ENCODE results near the gene OR51A4.
A peak's percentile ranks its signal among the peaks of the same experiment; 100 is the strongest.
"Not testable (repeated sequence)": the region's sequence is repeated elsewhere in the genome, so short reads cannot be mapped to it uniquely, and the experiment has no call there.

OR51A4 gene, protein sequence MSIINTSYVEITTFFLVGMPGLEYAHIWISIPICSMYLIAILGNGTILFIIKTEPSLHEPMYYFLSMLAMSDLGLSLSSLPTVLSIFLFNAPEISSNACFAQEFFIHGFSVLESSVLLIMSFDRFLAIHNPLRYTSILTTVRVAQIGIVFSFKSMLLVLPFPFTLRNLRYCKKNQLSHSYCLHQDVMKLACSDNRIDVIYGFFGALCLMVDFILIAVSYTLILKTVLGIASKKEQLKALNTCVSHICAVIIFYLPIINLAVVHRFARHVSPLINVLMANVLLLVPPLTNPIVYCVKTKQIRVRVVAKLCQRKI

DNA sequence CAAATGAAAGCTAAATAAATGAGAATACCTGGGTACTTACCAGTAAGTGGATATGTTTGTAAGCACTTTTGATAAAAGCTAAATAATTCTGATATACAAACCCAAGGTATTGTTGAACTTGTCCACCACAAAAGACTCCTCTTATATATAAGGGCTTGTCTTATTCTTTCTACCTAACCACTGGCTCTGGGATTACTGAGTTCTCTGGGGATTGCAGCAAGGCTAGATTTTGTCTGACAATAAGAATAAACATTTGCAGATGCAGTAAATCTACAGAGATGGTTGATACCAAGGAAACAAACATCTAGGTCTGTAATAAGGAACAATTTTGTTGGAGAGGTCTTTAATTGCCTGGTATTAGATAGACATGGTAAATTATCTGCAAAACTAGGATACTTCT, at the start of gene OR51A4:
Gene OR51A4 (minus strand): TSS at position 101 of the 400 bp plus-strand sequence. CDS start 505 bp downstream, outside the sequence.
- no peak for DNase-seq (ENCODE audit: low read depth)

DNA sequence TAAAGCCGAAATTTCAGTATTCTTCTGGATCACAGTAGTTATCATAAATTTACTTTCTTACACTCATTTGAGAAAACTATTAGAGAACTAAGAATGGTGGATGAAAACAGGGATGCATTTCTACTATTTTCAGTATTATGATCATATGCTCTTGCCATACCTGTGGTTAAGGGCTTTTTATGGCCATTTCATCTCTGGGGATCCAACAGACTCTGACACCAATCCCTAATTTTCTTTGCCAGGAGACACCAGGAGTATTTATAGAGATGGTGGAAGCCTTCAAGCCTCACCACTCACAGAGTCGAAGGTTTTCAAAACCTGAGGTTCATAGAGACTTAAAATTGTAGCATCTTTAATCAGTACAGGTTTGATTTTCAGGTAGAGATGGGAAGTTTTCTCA, 47.1 kb upstream of the OR51A4 start, which contains the start of gene OR51L1:
Gene OR51L1 (plus strand): TSS at position 301 of the 400 bp plus-strand sequence. CDS start 4,132 bp downstream, outside the sequence.
- DNase-seq (ENCODE audit: low read depth): no peak

DNA sequence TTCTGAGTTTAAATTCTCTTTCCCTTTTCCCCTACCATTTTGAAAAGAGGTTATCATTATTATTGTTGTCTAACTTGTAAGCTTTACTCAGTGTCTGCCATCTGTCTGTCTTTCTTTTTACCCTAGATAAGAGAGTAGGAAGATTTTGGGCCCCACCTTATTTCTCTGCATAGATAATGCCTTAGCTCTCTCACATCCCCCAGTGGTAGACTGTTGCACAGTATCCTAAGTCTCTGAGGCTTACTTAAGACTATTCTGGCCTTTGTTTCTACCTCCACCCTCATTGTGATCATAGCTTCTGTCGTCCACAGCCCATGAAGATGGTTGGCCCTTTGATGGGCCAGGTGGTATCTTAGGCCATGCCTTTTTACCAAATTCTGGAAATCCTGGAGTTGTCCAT, 43.7 kb upstream of the OR51A4 start:
- no peak for DNase-seq (ENCODE audit: low read depth)

DNA sequence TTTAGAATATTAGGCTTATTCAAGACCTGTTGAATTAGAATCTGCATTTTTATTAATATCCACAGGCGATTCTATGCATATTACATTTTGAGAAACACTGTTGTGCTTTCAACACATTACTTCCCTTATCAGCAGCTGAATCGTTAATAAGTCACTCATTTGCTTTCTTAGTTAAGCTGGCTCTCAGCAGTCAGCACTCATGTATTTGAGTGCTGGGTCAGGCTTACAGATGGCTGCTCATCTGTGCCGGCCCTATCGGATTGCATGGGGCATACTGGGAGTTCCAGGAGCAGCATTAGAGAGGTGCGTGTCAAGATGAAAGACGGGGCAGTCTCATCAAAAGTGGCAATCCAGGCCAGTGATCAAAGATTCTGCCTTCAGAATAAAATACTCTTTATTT, 36.4 kb upstream of the OR51A4 start:
- no peak for DNase-seq (ENCODE audit: low read depth)

DNA sequence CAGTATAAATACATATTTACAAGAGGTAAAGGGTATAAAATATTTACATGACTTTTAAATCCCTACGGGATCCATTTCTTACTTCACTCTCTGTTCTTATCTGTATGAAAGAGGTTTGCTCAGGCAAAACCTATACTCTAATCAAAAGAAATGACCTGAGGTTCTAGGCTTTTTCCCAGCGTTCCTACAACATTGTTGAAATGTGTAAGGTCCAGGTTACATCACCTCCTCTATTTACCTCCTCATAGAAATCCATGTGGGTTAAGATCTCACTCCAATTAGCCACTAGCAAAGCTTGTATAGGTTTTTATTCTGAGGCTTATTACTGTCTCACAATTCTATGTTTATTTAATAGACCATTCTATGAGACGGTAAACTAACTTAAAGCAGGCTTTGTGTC, 35.3 kb upstream of the OR51A4 start:
- no peak for DNase-seq (ENCODE audit: low read depth)

DNA sequence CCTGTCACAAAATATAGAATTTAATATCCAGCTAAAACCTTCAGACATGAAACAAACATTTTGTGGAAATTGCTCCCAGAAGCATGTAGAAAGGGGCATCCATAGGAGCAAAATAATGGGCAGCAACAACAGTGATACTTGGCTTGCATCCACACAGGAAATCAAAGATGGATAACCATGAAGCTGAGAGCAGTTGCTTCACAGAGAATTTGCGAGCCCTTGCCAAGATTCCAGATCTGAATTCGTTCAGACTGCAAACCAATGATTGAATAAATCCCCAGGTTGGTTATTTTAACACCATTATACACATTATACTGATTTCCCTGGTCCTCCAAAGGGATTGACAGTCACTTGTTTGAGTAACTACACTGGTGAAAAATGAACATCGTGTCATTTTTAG, 31.6 kb upstream of the OR51A4 start:
- no peak for DNase-seq (ENCODE audit: low read depth)

DNA sequence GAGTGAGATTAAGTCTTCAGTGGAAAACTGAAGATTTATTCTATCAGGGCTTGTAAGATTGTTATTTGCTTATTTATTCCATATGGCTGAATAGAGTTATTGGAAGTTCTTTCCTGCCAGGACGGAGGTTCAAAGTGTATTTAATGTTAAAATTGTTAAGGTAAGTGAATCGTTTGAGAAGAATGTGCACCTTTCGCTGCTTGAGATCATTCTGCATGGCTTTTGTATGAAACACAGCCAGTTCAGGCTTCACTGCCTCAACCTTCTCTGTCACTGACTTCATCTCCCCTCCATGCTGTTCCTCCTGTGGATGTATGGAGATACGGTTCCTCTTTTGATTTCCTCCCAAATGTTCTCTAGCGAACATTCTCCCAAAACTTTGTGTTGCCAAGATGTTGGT, 28.0 kb upstream of the OR51A4 start:
- no peak for DNase-seq (ENCODE audit: low read depth)

DNA sequence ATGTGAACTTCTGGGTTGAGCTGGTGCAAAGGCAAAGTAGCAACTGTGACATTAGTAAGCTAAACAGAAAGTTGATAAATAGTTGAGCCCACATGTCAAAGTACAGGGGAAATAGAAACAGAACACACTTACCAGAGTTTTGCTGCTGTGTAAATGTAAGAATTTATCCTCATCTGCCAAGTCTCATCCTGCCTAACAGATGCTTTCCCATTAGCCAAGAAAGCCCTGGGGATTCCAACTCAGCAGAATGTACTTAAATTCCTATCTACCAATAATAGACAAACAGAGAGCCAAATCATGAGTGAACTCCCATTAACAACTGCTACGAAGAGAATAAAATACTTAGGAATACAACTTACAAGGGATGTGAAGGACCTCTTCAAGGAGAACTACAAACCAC, 15.4 kb upstream of the OR51A4 start:
- DNase-seq (ENCODE audit: low read depth): no peak

DNA sequence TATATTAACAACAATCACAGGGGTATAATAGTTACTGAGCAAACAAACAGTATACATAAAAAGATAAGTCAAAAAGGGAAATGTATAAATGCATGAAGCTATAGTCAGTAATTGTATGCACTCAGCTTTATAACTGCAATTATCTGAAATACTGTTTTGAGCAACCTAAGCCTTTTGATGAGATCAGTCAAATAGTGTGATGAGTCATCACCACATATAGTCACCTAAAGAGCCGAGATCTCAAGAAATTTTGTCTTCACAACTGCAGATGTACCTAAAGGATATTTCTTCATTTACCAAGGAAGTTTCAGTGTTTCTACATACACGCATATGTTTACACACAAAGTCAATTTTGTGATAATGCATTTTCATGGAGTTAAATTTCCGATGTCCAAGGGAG, 13.5 kb upstream of the OR51A4 start:
- DNase-seq (ENCODE audit: low read depth): peak; percentile 4

DNA sequence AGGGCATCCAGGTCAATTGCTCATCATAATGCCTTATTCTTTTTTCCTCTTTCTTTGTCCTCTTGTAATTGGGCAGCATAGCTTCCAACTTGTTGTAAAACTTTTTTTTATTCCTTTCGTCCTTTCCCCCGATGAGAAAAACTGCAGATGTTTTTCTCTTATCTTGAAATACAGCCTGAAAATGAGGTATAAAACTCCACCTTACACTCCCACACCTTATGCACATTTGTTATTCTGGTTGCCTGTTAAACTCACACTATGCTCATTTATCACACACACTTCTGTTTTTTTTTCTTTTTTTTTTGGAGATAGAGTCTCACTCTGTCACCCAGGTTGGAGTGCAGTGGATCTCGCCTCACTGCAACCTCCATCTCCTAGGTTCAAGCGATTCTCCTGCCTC, 10.0 kb upstream of the OR51A4 start:
- DNase-seq (ENCODE audit: low read depth): no peak

DNA sequence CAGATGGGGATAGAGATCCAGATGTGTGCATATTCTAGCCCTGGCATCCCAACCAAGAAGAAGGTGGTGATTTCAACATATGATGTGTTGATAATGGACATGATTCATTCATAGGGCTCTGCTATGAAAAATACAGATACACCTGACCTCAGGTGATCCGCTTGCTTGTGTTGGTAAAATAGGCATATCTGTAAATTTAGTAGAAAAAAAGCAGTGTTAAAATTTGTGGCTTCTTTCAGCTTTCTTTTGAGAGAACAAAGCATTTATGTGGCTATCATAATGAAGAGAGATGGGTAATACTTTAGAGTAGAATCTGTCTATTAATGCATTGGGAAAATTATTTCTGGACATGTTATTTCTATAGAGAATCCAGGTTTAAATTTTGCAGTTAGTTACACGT, 8.2 kb upstream of the OR51A4 start, which contains the start of gene OR51A2:
Gene OR51A2 (minus strand): TSS at position 101 of the 400 bp plus-strand sequence. CDS start 0 bp downstream, at position 101.
- DNase-seq (ENCODE audit: low read depth): not testable (repeated sequence)

DNA sequence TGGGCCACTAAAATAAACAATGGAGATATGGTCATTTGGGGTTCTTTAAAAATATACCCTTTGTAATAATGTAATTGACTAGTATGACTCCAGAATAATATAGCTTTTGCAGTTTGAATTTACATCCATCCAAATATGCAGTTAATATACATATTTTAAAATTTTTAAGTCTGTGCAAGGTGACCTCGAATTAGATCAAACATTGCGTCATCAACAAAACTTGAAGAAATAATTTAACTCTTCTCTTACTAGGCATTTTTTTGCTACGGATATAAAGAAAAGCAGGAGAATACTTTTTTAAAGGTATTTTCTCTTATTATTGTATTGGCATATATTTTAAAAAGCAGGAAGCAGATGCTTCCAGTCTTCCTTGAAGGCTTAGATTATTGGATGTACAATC, 10.7 kb downstream of the OR51A4 start:
- DNase-seq (ENCODE audit: low read depth): no peak

DNA sequence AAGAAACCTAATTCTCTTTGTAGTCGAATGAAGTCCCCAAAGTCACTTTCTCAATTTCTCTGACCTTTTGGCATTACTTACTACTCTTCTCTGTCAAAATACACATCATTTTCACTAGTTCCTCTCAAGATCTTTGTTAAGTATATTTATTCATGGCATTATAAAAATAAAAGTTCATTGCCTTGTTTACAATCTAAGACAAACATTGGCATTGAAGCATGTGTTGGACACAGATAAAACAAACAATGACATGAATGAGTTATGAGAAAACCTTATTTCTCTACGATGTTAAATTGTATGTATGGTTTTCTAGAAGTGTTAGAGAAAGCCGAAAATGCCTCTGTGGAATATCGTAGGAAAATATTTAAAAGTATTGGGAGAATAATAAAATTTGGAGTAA, 14.7 kb downstream of the OR51A4 start:
- DNase-seq (ENCODE audit: low read depth): no peak

DNA sequence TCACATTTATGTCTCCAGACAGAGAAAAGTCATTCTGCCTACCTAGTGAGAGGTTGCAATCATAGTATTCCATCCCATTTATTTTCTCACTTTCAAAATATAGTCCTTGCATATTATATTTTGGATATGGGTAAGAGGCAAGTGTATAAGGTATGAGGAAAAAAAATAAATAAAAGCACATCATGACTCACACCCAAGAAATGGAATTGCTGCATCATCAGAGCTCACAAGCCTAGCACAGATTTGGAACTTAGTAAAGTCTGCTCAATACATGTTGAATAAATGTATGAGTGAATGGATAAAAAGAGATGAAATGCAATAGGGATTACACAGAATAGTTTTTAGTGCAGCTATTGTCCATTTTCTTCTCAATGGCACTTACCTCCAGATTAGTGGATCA, 20.8 kb downstream of the OR51A4 start:
- DNase-seq (ENCODE audit: low read depth): peak; percentile 4

DNA sequence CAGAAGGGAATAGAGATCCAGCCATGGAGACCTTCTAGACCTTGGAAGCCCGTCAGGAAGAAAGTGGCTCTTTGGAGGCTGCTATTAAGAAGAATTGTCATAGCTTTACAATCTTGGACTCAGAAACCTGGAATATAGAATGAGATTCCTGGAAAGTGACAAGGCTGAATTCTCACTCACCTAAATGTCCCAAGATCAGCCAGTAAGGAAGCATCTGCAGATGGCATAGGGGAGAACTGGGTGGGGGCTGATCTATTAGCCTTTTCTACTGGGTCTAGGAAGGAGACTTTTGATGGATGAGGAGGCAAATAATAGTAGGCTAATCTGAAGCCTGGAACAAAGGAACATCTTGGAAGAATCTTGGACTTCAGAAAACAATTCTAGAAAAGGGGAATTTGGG, 23.2 kb downstream of the OR51A4 start, which contains the start of gene OR51G1:
Gene OR51G1 (minus strand): TSS at position 101 of the 400 bp plus-strand sequence. CDS start 0 bp downstream, at position 101.
- no peak for DNase-seq (ENCODE audit: low read depth)

DNA sequence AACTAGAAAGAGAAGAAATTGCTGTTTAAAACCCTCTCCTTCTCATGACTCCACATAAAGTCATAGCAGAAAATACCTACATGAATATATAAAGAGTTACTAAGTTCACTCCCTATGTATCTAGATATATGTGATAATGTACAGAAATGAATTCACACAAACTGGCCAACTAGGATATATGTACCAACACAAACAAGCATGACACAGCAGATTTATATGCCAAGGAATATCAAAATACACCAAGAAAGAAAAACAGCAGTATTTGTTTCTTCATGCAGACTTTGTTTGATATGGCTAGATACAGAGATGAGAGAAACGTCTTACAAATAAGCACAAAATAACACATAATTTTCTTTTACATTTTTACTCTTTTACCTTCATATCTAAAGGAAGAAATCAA, 25.1 kb downstream of the OR51A4 start:
- DNase-seq (ENCODE audit: low read depth): no peak

DNA sequence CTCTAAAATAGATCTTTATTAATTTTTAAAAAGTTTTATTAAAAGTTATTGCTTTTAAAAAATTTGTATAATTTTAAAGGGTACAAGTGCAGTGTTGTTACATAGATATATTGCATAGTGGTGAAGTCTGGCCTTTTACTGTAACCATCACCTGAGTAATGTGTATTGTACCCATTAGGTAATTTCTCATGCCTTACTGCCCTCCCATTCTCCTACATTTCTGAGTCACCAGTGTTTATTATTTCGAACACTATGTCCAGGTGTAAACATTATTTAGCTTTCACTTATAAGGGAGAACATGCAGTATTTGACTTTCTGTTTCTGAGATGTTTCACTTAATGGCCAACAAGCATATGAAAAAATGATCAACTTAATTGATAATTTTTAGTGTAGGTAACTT, 25.6 kb downstream of the OR51A4 start:
- DNase-seq (ENCODE audit: low read depth): no peak

DNA sequence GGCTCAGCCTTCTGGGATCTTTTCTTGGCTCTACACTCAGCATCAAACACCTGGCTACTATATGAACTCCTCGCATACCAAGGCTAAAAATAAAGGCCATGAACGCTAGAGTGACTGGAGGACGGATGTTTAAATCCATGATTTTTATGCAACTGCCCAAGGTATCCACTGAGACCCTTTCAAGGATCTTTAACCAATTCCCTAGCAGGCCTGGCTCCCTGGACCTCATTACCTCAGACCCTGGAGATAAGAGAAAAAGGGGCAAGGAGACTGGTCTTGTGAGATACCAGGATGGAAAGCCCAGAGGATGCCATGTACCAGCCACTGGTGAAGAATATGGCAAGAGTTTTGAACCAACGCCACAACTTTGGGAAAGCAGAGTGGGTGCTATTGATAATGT, 28.2 kb downstream of the OR51A4 start, which contains the start of gene OR51G2:
Gene OR51G2 (minus strand): TSS at position 101 of the 400 bp plus-strand sequence. CDS start 3,687 bp downstream, outside the sequence.
- no peak for DNase-seq (ENCODE audit: low read depth)

DNA sequence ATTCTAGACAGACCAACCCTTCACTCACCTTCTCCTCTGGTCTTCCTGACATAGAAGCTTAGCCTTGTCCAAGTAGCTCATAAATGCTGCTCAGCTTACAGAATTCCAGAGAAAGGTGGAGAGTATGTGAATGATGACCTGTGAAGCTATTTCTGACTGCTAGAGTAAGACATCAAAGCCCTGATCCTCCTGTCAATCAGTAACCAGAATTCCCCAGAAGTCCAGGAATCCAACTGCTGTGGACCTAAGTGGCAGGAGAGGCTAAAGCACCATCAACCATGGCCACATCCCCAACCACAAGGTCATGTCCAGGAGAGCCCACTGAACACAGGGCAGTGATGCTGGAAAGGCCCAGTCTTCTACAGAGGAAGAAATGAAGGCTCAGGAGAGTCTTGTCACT, 30.8 kb downstream of the OR51A4 start:
- no peak for DNase-seq (ENCODE audit: low read depth)

DNA sequence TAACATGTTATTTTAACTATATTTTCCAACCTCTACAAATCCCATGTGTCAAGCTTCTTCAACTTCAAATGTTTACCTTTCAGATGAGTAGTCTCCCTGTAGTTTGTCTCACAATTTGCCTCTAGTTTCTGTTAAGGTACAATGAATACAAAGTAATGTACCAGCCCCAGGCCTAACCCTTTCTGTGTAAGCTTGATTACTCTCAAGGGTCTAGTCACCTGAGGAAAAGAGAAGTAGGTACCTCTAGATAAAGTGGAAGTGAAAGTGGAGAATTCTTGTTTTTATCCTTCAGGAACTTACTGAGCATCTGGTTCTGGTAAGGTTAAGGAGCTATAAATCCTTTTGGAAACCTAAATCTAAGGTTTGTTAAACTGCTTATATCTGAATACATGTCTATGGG, 43.9 kb downstream of the OR51A4 start, which contains the start of gene OR51A7:
Gene OR51A7 (plus strand): TSS at position 300 of the 400 bp plus-strand sequence. CDS start 3,587 bp downstream, outside the sequence.
- no peak for DNase-seq (ENCODE audit: low read depth)

Data from HS-5 (cell line).